HUES64 (cell line): ENCODE results near the gene PTPN21.
"Not testable (repeated sequence)": the region's sequence is repeated elsewhere in the genome, so short reads cannot be mapped to it uniquely, and the experiment has no call there.

Experiments used
- H3K27ac ChIP-seq: 2 replicates; pipeline ENCODE4 v1.7.0; 2013; ENCODE audit warnings: low read depth, low read length, inconsistent platforms
- H3K27me3 ChIP-seq: 2 replicates; pipeline ENCODE4 v1.6.1; 2013; ENCODE audit warnings: mild to moderate bottlenecking, low read length; ENCODE audit not compliant: insufficient read depth
- H3K36me3 ChIP-seq: 2 replicates; pipeline ENCODE4 v1.6.1; 2013; ENCODE audit warnings: mild to moderate bottlenecking, low read length; ENCODE audit not compliant: insufficient read depth
- H3K4me1 ChIP-seq: 2 replicates; pipeline ENCODE4 v1.6.1; 2013; ENCODE audit warnings: mild to moderate bottlenecking, low read length, moderate library complexity; ENCODE audit not compliant: insufficient read depth
- H3K4me3 ChIP-seq: 2 replicates; pipeline ENCODE4 v1.5.1; 2013; ENCODE audit warnings: mild to moderate bottlenecking, low read length, moderate library complexity
- H3K9ac ChIP-seq: 2 replicates; pipeline ENCODE4 v1.6.1; 2013; ENCODE audit warnings: mild to moderate bottlenecking, low read depth, low read length
- H3K9me3 ChIP-seq: 2 replicates; pipeline ENCODE4 v1.6.1; 2013; ENCODE audit warnings: low read depth, low read length; ENCODE audit not compliant: insufficient read depth
- WGBS: fragments of 150-250, 120-280 bp; methylation state at CpG from one replicate; pipeline ENCODE4 v1.1.7; 2013; ENCODE audit warnings: missing lambda C conversion rate; 5-methylcytosine and 5-hydroxymethylcytosine counted together

The PTPN21 gene

DNA sequence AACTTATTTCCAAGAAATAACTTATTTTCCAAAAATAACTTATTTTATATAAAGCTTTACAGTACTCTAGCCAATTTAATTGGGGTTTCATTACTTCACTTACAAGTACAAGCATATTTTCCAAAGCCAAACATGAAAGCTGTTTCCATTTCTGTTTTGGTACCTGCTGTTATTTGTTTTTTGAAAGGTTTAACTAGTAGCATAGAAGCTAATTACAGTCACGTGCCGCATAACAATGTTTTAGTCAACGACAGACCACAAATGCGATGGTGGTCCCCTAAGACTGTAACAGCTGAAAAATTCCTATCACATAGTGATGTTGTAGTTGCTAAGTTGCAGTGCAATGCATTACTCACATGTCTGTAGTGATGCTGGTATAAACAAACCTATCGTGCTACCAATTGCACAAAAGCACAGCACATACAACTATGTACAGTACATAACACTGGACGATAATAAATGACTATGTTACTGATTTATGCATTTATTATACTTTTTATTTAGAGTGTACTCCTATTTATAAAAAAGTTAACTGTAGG is 21.7 kb downstream of the PTPN21 start:
- H3K36me3 ChIP-seq, result peaks cover 24% of the 10 kb centered on the region
- no peak overlapping the region for H3K9ac ChIP-seq
- H3K4me3 ChIP-seq, result no peak overlapping the region
- H3K27ac ChIP-seq, result no peak overlapping the region
- H3K9me3 ChIP-seq, result no peaks in the 10 kb centered on the region
- no peaks in the 10 kb centered on the region for H3K27me3 ChIP-seq
- H3K4me1 ChIP-seq, result no peaks in the 10 kb centered on the region
- 84% methylated on average over 5 of the region's 6 CpGs for WGBS

DNA sequence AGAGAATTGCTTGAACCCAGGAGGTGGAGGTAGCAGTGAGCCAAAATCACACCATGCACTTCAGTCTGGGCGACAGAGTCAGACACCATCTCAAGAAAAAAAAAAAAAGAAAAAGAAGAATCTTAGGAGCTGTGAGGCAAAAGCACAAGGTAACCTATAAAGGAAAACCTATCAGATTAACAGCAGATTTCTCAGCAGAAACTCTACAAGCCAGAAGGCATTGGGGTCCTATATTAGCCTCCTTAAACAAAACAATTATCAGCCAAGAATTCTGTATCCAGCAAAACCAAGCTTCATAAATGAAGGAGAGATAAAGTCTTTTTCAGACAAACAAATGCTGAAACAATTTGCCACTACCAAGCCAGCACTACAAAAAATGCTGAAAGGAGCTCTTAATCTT is 24.9 kb downstream of the PTPN21 start:
- H3K27me3 ChIP-seq, H3K9ac ChIP-seq, H3K9me3 ChIP-seq, H3K4me1 ChIP-seq, H3K27ac ChIP-seq, H3K4me3 ChIP-seq: not testable (repeated sequence)
- WGBS, result no CpG with 5 or more reads among the region's 1 CpG
- peaks cover 13% of the 10 kb centered on the region for H3K36me3 ChIP-seq

DNA sequence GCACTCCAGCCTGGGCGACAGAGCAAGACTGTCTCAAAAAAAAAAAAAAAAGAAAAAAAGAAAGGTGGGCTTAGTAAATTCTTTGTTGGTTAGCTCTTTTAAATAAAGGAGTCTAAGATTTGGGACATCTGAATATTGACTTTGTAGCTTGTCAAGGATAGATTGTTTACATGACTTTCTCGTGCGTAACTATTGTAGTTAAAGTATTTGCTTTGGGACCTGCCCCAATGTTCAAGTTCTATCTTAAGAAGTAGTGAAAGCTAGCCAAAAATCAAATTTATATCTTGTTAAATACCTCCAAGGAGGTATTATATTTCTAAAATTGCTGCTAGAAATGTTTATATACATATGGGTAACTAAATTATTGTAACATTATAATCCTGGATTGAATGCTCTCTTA is 32.4 kb downstream of the PTPN21 start:
- Histone ChIP-seq H3K4me1 (no peaks in the 10 kb centered on the region), H3K9ac (no peak overlapping the region), H3K4me3 (no peak overlapping the region), H3K27ac (no peak overlapping the region), H3K9me3 (no peaks in the 10 kb centered on the region), H3K27me3 (no peaks in the 10 kb centered on the region), H3K36me3 (no peaks in the 10 kb centered on the region; the same call in 1 of the 2 replicates)
- 94% methylated on average over 3 of the region's 3 CpGs for WGBS

DNA sequence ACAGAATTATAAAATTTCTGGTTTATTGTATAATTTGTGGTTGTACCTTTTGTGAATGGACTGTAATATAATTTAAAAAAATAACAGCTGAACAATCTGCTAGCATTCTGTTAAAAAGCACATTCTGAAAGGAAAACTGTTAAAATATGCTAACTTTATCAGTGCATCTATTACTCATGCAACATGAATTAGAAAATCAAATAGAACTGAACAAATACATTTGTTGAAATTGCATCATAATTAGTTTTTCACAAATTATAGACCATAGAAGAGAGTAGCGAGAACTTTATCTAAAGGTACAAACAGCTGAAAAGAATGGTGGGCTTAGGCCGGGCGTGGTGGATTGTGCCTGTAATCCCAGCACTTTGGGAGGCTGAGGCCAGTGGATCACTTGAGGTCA is 33.0 kb downstream of the PTPN21 start:
- Histone ChIP-seq H3K9me3 (no peaks in the 10 kb centered on the region), H3K4me1 (no peaks in the 10 kb centered on the region), H3K27ac (no peak overlapping the region), H3K9ac (no peak overlapping the region), H3K4me3 (no peak overlapping the region), H3K27me3 (no peaks in the 10 kb centered on the region), H3K36me3 (no peaks in the 10 kb centered on the region; the same call in 1 of the 2 replicates)
- WGBS, result 86% methylated on average over 3 of the region's 3 CpGs

DNA sequence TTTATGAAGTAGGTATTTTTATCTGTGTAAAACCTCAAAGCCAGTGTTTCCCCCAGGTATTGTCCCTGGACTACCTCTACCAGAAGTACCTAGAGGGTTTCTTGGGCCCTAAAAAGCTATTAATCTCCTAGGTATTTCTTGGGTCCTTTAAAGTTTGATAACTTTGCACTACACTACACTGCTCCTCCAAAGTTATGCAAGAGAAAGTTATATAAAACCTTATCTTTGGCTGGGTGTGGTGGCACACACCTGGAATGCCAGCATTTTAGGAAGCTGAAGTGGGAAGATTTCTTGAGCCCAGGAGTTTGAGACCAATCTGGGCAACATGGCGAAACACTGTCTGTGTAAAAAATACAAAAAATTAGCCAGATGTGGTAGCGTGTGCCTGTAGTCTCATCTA is 34.9 kb downstream of the PTPN21 start:
- Histone ChIP-seq H3K27ac (no peak overlapping the region), H3K4me3 (no peak overlapping the region), H3K36me3 (peaks cover 13% of the 10 kb centered on the region), H3K9me3 (no peaks in the 10 kb centered on the region), H3K27me3 (no peaks in the 10 kb centered on the region), H3K4me1 (no peaks in the 10 kb centered on the region), H3K9ac (no peak overlapping the region)
- WGBS, result 98% methylated on average over 2 of the region's 2 CpGs

DNA sequence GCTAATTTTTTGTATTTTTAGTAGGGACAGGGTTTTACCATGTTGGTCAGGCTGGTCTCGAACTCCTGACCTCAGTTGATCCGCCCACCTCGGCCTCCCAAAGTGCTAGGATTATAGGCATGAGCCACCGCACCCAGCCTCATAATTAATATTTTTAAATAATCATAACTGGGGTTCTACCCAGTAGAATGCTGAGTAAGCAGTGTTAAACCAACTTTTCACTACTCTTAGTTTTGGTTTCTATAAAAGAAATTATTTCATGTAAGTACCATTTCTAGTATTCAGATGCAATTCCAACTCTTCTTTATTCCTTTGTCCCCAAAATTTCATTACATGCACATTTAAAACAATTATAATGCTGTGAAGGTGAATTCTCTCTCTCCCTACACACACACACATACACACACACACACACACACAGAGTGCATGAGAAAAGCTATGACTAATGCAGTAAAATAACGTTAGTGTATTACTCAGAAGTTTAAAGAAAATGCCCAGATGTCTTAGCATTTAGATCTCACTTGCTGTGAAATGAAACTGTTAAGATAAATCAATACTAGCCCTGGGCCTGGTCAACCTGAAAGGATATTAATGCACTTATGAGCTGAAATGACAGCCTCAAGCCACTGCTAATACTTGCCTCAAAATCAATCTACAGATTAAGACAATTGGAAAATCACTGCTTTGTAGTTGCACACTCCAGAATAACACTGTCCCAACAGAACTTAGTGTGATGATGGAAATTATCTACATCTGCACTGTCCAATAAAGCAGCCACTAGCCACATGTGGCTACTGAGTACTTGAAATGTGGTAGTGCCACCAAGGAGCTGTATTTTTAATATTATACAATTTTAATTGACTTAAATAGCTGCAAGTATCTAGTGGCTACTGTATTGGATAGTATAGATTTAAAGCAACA is 36.0 kb downstream of the PTPN21 start:
- 95% methylated on average over 4 of the region's 5 CpGs for WGBS
- no peak overlapping the region for H3K9ac ChIP-seq

DNA sequence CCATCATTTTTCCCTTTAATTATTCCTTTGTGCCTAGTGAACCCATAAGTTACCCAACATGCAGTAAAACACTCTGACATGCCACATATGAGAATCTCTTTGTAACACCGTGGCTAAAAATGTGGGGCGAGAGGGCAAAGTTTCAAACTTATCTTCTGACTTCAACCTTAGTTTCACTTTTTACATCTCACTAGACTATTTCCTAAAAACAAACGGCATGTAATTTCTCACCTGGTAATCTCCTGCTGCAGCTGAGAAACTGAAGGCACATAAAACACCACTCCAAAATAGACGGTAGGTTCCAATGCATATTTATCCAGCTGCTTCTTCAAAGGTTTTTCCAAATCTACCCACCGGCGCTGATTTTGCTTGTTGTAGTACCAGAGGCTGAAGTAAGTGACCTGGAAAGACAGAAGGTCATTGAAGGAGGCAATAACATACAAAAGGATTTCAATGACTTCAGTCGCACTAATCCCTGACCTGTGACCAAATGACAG is 37.9 kb downstream of the PTPN21 start:
- H3K36me3 ChIP-seq, result peaks cover 26% of the 10 kb centered on the region
- H3K27ac ChIP-seq, result no peak overlapping the region
- no peak overlapping the region for H3K4me3 ChIP-seq
- no peaks in the 10 kb centered on the region for H3K4me1 ChIP-seq
- 0 out of 2 replicates have a peak overlapping the region, but pooled peaks have one; percentile 22 for H3K9ac ChIP-seq
- H3K9me3 ChIP-seq, result no peaks in the 10 kb centered on the region
- H3K27me3 ChIP-seq, result no peaks in the 10 kb centered on the region
- 91% methylated on average over 7 of the region's 7 CpGs for WGBS

More for the DNA sequence above, 36.0 kb downstream of the PTPN21 start:
- Histone ChIP-seq H3K36me3 (peaks cover 19% of the 10 kb centered on the region), H3K27ac (no peak overlapping the region), H3K4me3 (no peak overlapping the region), H3K4me1 (no peaks in the 10 kb centered on the region), H3K9me3 (no peaks in the 10 kb centered on the region), H3K27me3 (no peaks in the 10 kb centered on the region)

DNA sequence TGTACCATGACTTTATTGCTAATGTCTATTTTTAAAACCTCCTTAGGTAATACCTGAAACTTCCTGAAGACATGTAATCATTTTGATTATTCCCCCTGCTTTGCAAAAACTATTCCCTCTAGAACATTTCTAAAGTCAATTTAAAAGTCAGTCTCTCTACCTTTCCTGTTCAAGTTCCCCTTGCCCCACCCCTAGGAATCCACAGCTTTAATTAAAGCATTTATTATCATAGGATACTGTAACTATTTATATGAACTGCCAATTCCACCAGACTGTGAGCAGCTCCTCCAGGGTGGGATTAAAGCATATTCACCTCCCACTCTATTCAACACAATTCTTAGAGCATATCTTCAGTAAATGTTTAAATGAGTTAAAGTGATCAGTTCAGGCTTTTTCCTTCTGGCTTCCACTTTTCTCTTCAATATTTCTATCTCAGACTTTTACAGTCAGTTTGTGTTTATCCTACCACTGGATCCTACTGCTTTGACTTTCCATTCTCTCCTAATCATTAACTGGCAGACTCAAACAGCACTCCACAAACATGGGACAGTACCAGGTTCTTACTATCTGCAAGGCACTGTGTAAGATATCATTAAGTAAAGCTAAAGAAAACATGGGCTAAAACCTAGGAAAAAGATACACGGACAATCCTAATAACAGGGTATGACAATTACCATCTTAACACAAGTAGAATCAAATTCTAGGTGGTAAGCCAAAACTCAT is 39.1 kb downstream of the PTPN21 start:
- Histone ChIP-seq H3K9ac (no peak overlapping the region), H3K27ac (no peak overlapping the region), H3K4me1 (no peaks in the 10 kb centered on the region), H3K27me3 (no peaks in the 10 kb centered on the region), H3K9me3 (no peaks in the 10 kb centered on the region), H3K4me3 (no peak overlapping the region), H3K36me3 (peaks cover 27% of the 10 kb centered on the region)
- 83% methylated on average over 1 of the region's 1 CpG for WGBS

DNA sequence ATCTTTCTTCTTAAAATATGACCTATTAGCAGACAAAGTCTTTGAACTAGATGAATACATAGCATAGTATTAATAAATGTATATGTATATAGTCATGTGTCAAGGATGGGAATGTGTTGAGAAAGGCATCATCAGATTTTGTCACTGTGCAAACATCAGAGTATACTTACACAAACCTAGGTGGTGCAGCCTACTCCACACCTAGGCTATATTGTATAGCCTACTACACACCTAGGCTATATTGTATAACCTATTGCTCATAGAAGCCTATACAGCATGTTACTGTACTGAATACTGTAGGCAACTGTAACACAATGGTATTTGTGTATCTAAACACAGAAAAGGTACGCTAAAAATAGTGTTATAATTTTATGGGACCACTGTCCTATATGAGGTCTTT is 47.6 kb downstream of the PTPN21 start:
- no peaks in the 10 kb centered on the region for H3K27me3 ChIP-seq
- no peak overlapping the region for H3K4me3 ChIP-seq
- no peak overlapping the region for H3K27ac ChIP-seq
- H3K4me1 ChIP-seq, result no peaks in the 10 kb centered on the region
- H3K9ac ChIP-seq, result no peak overlapping the region
- H3K9me3 ChIP-seq, result no peaks in the 10 kb centered on the region
- 100% methylated on average over 1 of the region's 1 CpG for WGBS
- H3K36me3 ChIP-seq, result peaks cover 40% of the 10 kb centered on the region

DNA sequence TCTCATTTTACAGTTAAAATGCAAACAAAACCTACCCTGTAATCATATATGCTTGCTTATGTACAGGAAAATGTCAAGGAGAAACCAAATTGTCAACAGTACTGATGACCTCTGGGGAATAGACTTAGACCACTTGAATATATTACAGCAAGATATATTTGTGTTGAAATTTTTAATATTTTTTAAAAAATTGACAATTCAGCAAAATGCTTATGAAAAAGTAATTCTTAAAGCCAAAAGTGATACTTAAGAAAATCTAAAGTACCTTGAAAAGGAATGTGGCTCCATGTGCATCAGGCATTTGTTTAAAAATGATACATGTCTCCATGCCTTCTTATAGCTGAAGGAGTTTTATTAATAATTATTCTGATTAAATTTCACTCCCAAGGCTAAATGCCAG is 49.2 kb downstream of the PTPN21 start:
- Histone ChIP-seq H3K9ac (no peak overlapping the region), H3K27me3 (no peaks in the 10 kb centered on the region), H3K36me3 (peaks cover 50% of the 10 kb centered on the region), H3K27ac (no peak overlapping the region), H3K9me3 (no peaks in the 10 kb centered on the region), H3K4me1 (no peaks in the 10 kb centered on the region), H3K4me3 (no peak overlapping the region)

DNA sequence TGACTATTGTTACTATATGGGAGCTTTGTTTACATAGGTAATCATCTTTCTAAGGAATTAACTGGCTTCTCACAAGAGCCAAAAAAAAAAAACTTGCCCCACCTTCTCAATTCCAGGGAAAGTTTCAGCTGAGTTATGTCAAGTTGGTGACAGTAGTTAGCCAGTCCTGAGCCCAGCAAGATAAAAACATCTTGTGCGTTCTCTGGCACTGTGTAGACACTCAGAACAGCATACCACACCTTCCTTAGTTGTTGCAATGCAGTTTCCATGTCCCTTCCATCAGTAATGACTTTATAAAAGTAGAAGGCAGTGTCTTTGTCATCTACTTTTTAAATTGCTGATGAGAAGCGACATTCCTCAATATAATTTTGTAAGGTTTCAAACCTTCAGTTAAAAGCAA is 50.2 kb downstream of the PTPN21 start:
- H3K36me3 ChIP-seq, result peaks cover 56% of the 10 kb centered on the region
- no peaks in the 10 kb centered on the region for H3K4me1 ChIP-seq
- H3K27ac ChIP-seq, result no peak overlapping the region
- H3K4me3 ChIP-seq, result no peak overlapping the region
- no peak overlapping the region for H3K9ac ChIP-seq
- 87% methylated on average over 2 of the region's 2 CpGs for WGBS
- H3K9me3 ChIP-seq, result no peaks in the 10 kb centered on the region
- H3K27me3 ChIP-seq, result no peaks in the 10 kb centered on the region
